ENCODE measurements around the gene TLCD5.

The TLCD5 gene

DNA sequence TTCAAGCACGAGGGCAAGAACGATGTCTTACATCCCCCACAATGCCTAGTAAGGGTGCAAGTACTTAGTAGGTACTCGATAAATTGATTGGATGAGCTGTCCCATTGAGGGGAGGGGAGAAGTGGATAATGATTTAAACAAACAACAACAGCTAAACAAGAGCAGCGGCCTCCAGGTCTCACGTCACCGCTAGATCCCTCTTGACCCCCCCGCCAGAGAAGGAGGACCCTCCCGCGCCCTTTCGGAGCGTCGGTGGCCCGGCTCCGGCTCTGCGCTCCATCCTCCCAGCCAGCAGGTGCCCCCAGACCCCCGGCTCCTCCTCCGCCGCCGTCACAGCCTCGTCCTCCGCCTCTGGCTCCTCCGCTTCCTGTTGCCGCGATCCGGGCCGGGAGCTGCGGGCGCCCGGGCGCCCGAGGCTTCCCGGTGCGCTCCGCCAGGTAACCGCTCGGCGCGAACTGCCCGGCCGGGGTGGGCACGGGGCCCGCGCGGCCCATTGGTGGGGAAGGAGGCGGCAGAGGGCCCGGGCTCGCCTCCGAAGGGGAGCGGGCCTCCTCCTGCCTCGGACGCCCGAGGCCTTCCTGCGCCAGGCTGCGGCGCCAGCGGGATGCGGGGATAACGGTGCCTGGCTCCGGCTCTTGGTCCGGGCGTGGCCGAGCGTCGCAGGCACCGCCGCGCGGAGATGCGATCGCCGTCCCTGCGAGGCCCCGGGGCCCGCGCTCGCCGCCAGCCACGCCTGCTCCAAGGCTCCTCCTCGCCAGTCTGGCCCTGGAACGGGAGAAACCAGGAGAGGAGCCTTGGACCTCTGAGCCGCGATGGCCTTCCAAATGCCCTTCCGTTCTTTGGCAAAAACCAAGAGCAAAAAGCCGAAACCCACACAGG lies at the start of gene TLCD5:
TLCD5 (plus strand) TSS at position 368 of the 879 bp plus-strand sequence. CDS start 2,143 bp downstream, outside the sequence.
- peak within 1 kb of the TSS; percentile 51 for H3K4me3 ChIP-seq (ENCODE audit: control insufficient read depth, low read depth, low read length)
- DNase-seq (ENCODE audit: low read depth): no peak
- TF ChIP-seq, protein P1, sequence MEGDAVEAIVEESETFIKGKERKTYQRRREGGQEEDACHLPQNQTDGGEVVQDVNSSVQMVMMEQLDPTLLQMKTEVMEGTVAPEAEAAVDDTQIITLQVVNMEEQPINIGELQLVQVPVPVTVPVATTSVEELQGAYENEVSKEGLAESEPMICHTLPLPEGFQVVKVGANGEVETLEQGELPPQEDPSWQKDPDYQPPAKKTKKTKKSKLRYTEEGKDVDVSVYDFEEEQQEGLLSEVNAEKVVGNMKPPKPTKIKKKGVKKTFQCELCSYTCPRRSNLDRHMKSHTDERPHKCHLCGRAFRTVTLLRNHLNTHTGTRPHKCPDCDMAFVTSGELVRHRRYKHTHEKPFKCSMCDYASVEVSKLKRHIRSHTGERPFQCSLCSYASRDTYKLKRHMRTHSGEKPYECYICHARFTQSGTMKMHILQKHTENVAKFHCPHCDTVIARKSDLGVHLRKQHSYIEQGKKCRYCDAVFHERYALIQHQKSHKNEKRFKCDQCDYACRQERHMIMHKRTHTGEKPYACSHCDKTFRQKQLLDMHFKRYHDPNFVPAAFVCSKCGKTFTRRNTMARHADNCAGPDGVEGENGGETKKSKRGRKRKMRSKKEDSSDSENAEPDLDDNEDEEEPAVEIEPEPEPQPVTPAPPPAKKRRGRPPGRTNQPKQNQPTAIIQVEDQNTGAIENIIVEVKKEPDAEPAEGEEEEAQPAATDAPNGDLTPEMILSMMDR (IDR thresholded peaks at IDR 0.05; ENCODE audit: control insufficient read depth, insufficient read depth, low read depth, low read length, missing control alignments): no peak

DNA sequence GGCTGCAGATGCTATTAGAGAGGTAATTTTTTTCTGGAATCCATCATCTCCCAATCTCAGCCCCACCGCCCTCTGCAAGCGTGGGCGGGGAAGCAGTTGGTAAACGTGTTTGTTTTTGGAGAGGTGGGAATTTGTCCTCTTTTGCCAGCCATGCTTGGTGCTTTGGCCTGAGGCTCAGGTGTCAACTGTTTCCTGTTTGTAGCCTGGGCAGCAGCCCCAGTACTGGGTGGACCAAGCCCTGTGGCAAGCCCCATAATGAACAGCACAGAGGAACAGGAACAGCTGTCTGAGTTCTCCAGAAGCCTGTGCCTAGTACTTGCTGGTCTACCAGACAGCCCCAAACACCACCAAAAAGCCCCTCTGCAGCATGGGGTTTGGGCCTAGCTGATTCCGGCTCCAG lies 45.6 kb upstream of the TLCD5 start:
- TF ChIP-seq, protein P1 (IDR thresholded peaks at IDR 0.05; ENCODE audit: control insufficient read depth, insufficient read depth, low read depth, low read length, missing control alignments): no peak
- no peak overlapping the region for H3K4me3 ChIP-seq (ENCODE audit: control insufficient read depth, low read depth, low read length)
- no peak for DNase-seq (ENCODE audit: low read depth)

DNA sequence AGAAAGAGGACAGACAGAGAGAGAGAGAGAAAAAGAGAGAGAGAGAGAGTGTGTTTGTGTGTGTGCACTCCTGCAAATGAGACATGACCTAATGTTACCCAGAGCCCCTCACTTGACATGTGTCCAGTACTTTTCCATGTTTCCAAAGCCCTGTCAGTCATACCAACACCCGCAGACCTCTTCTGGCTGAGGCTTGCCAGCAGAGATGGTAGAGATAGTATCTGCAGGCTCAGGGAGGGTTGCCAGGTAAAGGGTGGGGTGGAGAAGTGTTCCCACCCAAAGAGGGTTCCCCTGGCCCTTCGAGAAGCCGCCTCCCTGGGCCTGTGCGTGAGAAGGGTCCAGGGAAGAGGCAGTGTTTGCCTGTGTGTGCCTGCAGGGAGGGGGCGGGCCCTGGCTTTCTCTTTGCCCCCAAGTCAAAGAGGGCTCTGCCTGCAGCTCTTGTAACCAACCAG lies 44.5 kb upstream of the TLCD5 start:
- no peak overlapping the region for H3K4me3 ChIP-seq (ENCODE audit: control insufficient read depth, low read depth, low read length)
- TF ChIP-seq, protein P1 (IDR thresholded peaks at IDR 0.05; ENCODE audit: control insufficient read depth, insufficient read depth, low read depth, low read length, missing control alignments): no peak
- DNase-seq (ENCODE audit: low read depth): no peak

DNA sequence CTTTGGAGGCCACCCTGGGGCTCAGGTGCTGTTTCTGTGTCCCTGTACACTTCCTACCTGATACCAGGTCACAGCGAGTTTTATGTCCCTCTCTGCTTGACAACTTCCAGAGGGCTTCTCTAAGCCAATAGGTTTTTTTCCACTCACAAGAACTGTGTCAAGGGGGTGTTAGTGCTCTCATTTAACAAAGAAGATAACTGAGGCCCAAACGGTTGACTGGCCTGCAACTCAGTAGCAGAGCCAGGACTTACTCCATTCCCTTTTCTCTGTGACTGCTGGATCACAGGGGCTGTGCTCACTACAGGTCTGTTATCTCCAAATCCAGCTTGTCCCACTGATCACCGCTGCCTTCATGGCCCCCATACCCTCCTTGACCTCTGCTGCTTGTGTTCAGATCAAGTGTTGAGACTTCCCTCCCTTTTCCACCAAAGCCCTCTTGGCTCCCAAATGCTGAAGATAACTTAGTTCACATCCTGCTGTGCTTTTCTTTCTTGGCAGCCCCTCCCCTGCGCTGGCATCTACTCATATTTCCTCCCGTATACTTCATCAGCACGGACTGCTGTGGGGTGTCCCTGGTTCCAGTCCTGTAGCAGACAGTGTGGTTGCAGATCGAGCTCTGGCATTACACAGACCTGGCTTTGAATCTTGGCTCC lies 43.8 kb upstream of the TLCD5 start:
- no peak for DNase-seq (ENCODE audit: low read depth)

DNA sequence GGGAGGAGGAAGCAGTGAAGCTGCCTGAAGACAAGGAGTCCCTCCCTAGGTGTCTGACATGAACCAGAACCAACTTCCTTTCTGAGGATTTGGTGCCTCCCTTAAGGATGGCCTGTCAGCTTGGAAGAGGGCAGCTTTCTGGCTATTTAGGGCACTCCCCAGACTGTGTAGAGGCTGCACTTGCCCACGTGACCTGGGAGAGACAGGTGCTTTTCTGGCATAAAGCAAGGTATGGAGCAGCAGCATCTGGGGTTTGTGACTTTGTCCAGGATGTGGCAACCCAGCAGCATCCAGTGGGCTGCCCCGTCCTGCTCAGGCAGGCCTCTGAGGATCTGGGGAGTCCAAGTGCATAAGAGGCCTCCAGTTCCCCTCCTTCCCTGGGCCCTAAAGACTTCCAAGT lies 42.0 kb upstream of the TLCD5 start:
- H3K4me3 ChIP-seq (ENCODE audit: control insufficient read depth, low read depth, low read length): no peak overlapping the region
- TF ChIP-seq, protein P1 (IDR thresholded peaks at IDR 0.05; ENCODE audit: control insufficient read depth, insufficient read depth, low read depth, low read length, missing control alignments): no peak
- no peak for DNase-seq (ENCODE audit: low read depth)

More for the DNA sequence above, 43.8 kb upstream of the TLCD5 start:
- TF ChIP-seq, protein P1 (IDR thresholded peaks at IDR 0.05; ENCODE audit: control insufficient read depth, insufficient read depth, low read depth, low read length, missing control alignments): no peak
- H3K4me3 ChIP-seq (ENCODE audit: control insufficient read depth, low read depth, low read length): no peak overlapping the region

DNA sequence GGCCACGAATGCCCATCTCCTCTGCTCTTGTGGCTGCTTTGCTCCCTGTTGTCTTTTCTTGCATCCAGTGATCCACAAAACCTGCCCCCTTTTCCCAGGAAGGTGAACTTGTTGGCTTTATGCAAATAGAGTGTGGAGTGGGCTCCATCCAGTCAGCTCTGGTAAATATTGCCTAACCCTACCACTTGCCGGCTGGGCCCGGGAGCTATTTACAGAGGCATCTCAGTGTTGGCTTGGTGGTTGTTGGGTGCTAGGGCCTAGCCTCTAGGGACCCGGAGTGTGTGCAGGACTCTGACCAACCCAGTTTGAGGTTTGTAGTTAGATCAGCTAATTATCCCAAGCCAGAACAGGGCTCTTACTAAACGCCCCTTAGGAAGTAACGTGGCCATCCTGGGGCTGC lies 40.8 kb upstream of the TLCD5 start:
- no peak for DNase-seq (ENCODE audit: low read depth)
- TF ChIP-seq, protein P1 (IDR thresholded peaks at IDR 0.05; ENCODE audit: control insufficient read depth, insufficient read depth, low read depth, low read length, missing control alignments): no peak
- no peak overlapping the region for H3K4me3 ChIP-seq (ENCODE audit: control insufficient read depth, low read depth, low read length)

Data from AG09309 (cell line).